Activated naive CD4-positive, alpha-beta T cell treated with anti-CD3 and anti-CD28 coated beads, Interleukin-2, amount 50 U/mL, for 72 hours (primary cell): Measurements from ENCODE around the gene TCF19. TPM values are rescaled to one million over a fixed set of nuclear protein-coding genes. Genes with fewer than 3 reads are reported as not detected.
"Not testable (repeated sequence)": the region's sequence is repeated elsewhere in the genome, so short reads cannot be mapped to it uniquely, and the experiment has no call there.

ENCODE experiments used
- ATAC-seq, 2 donors: fragments of 150-1000 bp; cut with Tn5 transposase; 2 replicates each; pipeline ENCODE4 v1.10.0; 2021; ENCODE audit warnings: mild to moderate bottlenecking in 2 of 2, moderate library complexity in 2 of 2
- DNase-seq, 2 donors: peaks; one replicate each; pipeline ENCODE4 v3.0.0; 2021 to 2022; ENCODE audit warnings: low spot score in 2 of 2
- H3K27ac Mint-ChIP-seq, 2 donors: one replicate each; pipeline ENCODE4 v1.8.0; 2022; ENCODE audit warnings: mild to moderate bottlenecking in 2 of 2, mixed read lengths in 2 of 2
- H3K36me3 Mint-ChIP-seq, 2 donors: one replicate each; pipeline ENCODE4 v1.8.0; 2022; ENCODE audit warnings: mixed read lengths in 2 of 2
- H3K9me3 Mint-ChIP-seq, 2 donors: one replicate each; pipeline ENCODE4 v1.8.0; 2022; ENCODE audit warnings: mixed read lengths in 2 of 2
- total RNA-seq, 2 donors: library from RNA; stranded (reverse); gene quantifications; one replicate each; pipeline ENCODE4 v1.2.3, GENCODE V29; 2022

Gene TCF19
- total RNA-seq, 2 donors from 2014 or later = 93.3 to 100 TPM

- not testable (repeated sequence) for ATAC-seq, DNase-seq, H3K36me3 Mint-ChIP-seq, H3K9me3 Mint-ChIP-seq
- H3K27ac Mint-ChIP-seq = peak overlapping the region in 1 of 2 donors; percentile 29
These were observed 11.6 kb downstream of the TCF19 start for GRCh38 chr6:31169858-31170599.

- ATAC-seq = no peak
- Mint-ChIP-seq H3K36me3 (no peaks in the 10 kb centered on the region), H3K9me3 (no peaks in the 10 kb centered on the region), H3K27ac (peak within 1 kb of the TSS; percentile 15 to 29)
- no peak for DNase-seq
These were observed 12.2 kb downstream of the TCF19 start, which contains the start of gene POU5F1 for GRCh38 chr6:31170600-31170881. POU5F1 (minus strand) TSS chr6:31170682; CDS start chr6:31170620, 62 bp downstream.

GRCh38 chr6:31170987-31171671, 12.7 kb downstream of the TCF19 start:
- Mint-ChIP-seq H3K27ac (peak overlapping the region; percentile 14 to 15), H3K36me3 (no peaks in the 10 kb centered on the region), H3K9me3 (no peaks in the 10 kb centered on the region)
- no peak for DNase-seq
- no peak for ATAC-seq

GRCh38 chr6:31171931-31172905, 13.8 kb downstream of the TCF19 start:
- H3K27ac Mint-ChIP-seq = peak overlapping the region in 1 of 2 donors; percentile 37
- H3K9me3 Mint-ChIP-seq = no peaks in the 10 kb centered on the region
- DNase-seq = no peak
- no peak for ATAC-seq
- H3K36me3 Mint-ChIP-seq = no peaks in the 10 kb centered on the region

- peak overlapping the region in 1 of 2 donors; percentile 54 for H3K27ac Mint-ChIP-seq
- no peaks in the 10 kb centered on the region for H3K36me3 Mint-ChIP-seq
- ATAC-seq (no peak), DNase-seq (no peak)
- no peaks in the 10 kb centered on the region for H3K9me3 Mint-ChIP-seq
These were observed 14.6 kb downstream of the TCF19 start for GRCh38 chr6:31172973-31173384.

GRCh38 chr6:31173406-31173805, 15.0 kb downstream of the TCF19 start:
- Mint-ChIP-seq H3K27ac (peak overlapping the region in 1 of 2 donors; percentile 54), H3K9me3 (no peaks in the 10 kb centered on the region), H3K36me3 (no peaks in the 10 kb centered on the region)
- DNase-seq = no peak
- ATAC-seq = no peak

- H3K36me3 Mint-ChIP-seq = no peaks in the 10 kb centered on the region
- no peaks in the 10 kb centered on the region for H3K9me3 Mint-ChIP-seq
- DNase-seq (no peak), ATAC-seq (no peak)
- H3K27ac Mint-ChIP-seq = peak overlapping the region in 1 of 2 donors; percentile 54
These were observed 16.0 kb downstream of the TCF19 start for GRCh38 chr6:31174378-31174777.

- DNase-seq = no peak
- Mint-ChIP-seq H3K9me3 (no peaks in the 10 kb centered on the region), H3K27ac (no peak overlapping the region), H3K36me3 (no peaks in the 10 kb centered on the region)
- no peak for ATAC-seq
These were observed 17.6 kb downstream of the TCF19 start for GRCh38 chr6:31175971-31176370.

- Mint-ChIP-seq H3K9me3 (no peaks in the 10 kb centered on the region), H3K27ac (peak overlapping the region in 1 of 2 donors; percentile 22), H3K36me3 (no peaks in the 10 kb centered on the region)
- ATAC-seq (peak in 1 of 2 donors; percentile 70), DNase-seq (no peak)
These were observed 20.0 kb downstream of the TCF19 start for GRCh38 chr6:31178143-31179041.

GRCh38 chr6:31179042-31179386, 20.6 kb downstream of the TCF19 start:
- no peak for ATAC-seq
- Mint-ChIP-seq H3K27ac (no peak overlapping the region), H3K36me3 (no peaks in the 10 kb centered on the region), H3K9me3 (no peaks in the 10 kb centered on the region)
- DNase-seq = no peak

GRCh38 chr6:31179896-31180295, 21.5 kb downstream of the TCF19 start:
- no peak for ATAC-seq
- Mint-ChIP-seq H3K36me3 (no peaks in the 10 kb centered on the region), H3K9me3 (no peaks in the 10 kb centered on the region), H3K27ac (peak overlapping the region in 1 of 2 donors; percentile 84)
- DNase-seq = no peak

- ATAC-seq (peak; percentile 89 to 100), DNase-seq (peak; percentile 33 to 82)
- H3K9me3 Mint-ChIP-seq = no peaks in the 10 kb centered on the region
- H3K27ac Mint-ChIP-seq = peak overlapping the region in 1 of 2 donors; percentile 84
- H3K36me3 Mint-ChIP-seq = no peaks in the 10 kb centered on the region
These were observed 22.1 kb downstream of the TCF19 start for GRCh38 chr6:31180500-31180899.

- H3K9me3 Mint-ChIP-seq, H3K36me3 Mint-ChIP-seq, H3K27ac Mint-ChIP-seq, ATAC-seq, DNase-seq: not testable (repeated sequence)
These were observed 24.9 kb downstream of the TCF19 start for GRCh38 chr6:31183287-31183686.

- H3K27ac Mint-ChIP-seq, ATAC-seq, H3K9me3 Mint-ChIP-seq, DNase-seq, H3K36me3 Mint-ChIP-seq: not testable (repeated sequence)
These were observed 25.5 kb downstream of the TCF19 start for GRCh38 chr6:31183859-31184258.

GRCh38 chr6:31185695-31186051, 27.3 kb downstream of the TCF19 start:
- not testable (repeated sequence) for ATAC-seq, H3K9me3 Mint-ChIP-seq, H3K36me3 Mint-ChIP-seq, H3K27ac Mint-ChIP-seq, DNase-seq

GRCh38 chr6:31186052-31186734, 27.8 kb downstream of the TCF19 start:
- Mint-ChIP-seq H3K9me3 (no peaks in the 10 kb centered on the region), H3K27ac (no peak overlapping the region), H3K36me3 (no peaks in the 10 kb centered on the region)
- DNase-seq (no peak), ATAC-seq (no peak)
